Measurements from ENCODE around the gene CAPZA2. TPM values are rescaled to one million over a fixed set of nuclear protein-coding genes. Genes with fewer than 3 reads are reported as not detected.

The CAPZA2 gene
- total and polyA plus RNA-seq, 9 of the 15 experiments (the other 6 are each of a cell fraction or from before 2014, with no cell fraction given): 67.0 to 524 (median 176) TPM

- peak in 1 of 2 experiments; percentile 95; a peak in 2 of 4 replicates for TF ChIP-seq ETV6 (IDR thresholded peaks at IDR 0.05; ENCODE audit: borderline replicate concordance in 1 of 2, low read depth in 2 of 2, low read length in 1 of 2)
- no peak for TF ChIP-seq ETV6 (CRISPR knock-in tag; IDR thresholded peaks at IDR 0.05; ENCODE audit: borderline replicate concordance)
- TF ChIP-seq RREB1 (CRISPR knock-in tag; IDR thresholded peaks at IDR 0.05): no peak
- no peak; the same call in 1 of the 2 replicates for TF ChIP-seq MIER1 (IDR thresholded peaks at IDR 0.05; ENCODE audit: low read depth)
- peak; percentile 99 for TF ChIP-seq ZNF589 (CRISPR knock-in tag; IDR thresholded peaks at IDR 0.05; ENCODE audit: low read depth)
- no peak for TF ChIP-seq PTRF (tag; IDR thresholded peaks at IDR 0.05)
- peak; percentile 91 for TF ChIP-seq EHMT2 (IDR thresholded peaks at IDR 0.05)
- TF ChIP-seq HDAC2 (IDR thresholded peaks at IDR 0.05): peak; percentile 99
- peak; percentile 66 to 92 for TF ChIP-seq MNT (conservative IDR thresholded peaks at IDR 0.05)
- TF ChIP-seq MTA3 (IDR thresholded peaks at IDR 0.05; ENCODE audit: borderline replicate concordance): peak; percentile 97
- no peak for TF ChIP-seq ZNF140 (CRISPR knock-in tag; IDR thresholded peaks at IDR 0.05)
- TF ChIP-seq L3MBTL2 (IDR thresholded peaks at IDR 0.05): peak; percentile 72; the same call in 1 of the 2 replicates
- TF ChIP-seq TRIM24 (IDR thresholded peaks at IDR 0.05): peak; percentile 99
- TF ChIP-seq ATF7 (IDR thresholded peaks at IDR 0.05): peak; percentile 94
- peak; percentile 100 for TF ChIP-seq SMARCE1 (IDR thresholded peaks at IDR 0.05)
- no peak for TF ChIP-seq IFI16 (CRISPR knock-in tag; IDR thresholded peaks at IDR 0.05)
- TF ChIP-seq FOSL1 (tag; conservative IDR thresholded peaks at IDR 0.05): peak; percentile 94
- TF ChIP-seq, protein P1, sequence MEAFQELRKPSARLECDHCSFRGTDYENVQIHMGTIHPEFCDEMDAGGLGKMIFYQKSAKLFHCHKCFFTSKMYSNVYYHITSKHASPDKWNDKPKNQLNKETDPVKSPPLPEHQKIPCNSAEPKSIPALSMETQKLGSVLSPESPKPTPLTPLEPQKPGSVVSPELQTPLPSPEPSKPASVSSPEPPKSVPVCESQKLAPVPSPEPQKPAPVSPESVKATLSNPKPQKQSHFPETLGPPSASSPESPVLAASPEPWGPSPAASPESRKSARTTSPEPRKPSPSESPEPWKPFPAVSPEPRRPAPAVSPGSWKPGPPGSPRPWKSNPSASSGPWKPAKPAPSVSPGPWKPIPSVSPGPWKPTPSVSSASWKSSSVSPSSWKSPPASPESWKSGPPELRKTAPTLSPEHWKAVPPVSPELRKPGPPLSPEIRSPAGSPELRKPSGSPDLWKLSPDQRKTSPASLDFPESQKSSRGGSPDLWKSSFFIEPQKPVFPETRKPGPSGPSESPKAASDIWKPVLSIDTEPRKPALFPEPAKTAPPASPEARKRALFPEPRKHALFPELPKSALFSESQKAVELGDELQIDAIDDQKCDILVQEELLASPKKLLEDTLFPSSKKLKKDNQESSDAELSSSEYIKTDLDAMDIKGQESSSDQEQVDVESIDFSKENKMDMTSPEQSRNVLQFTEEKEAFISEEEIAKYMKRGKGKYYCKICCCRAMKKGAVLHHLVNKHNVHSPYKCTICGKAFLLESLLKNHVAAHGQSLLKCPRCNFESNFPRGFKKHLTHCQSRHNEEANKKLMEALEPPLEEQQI (IDR thresholded peaks at IDR 0.05): peak; percentile 100
- peak; percentile 51; the same call in 1 of the 2 replicates for TF ChIP-seq GABPA (tag; conservative IDR thresholded peaks at IDR 0.05; ENCODE audit: low read depth)
These were observed 14.5 kb downstream of the CAPZA2 start (continued) for GRCh38 chr7:116876664-116877442.

Measured in K562 (cell line).